CMK (cell line): Measurements from ENCODE around the gene DCBLD1.
"Not testable (repeated sequence)": the region's sequence is repeated elsewhere in the genome, so short reads cannot be mapped to it uniquely, and the experiment has no call there.

Source experiments
- DNase-seq: peaks from one replicate; pipeline ENCODE4 v3.0.0-alpha.2; 2010; ENCODE audit warnings: low read depth

Gene DCBLD1

GRCh38 chr6:117501722-117502121 is 19.2 kb downstream of the DCBLD1 start:
- no peak for DNase-seq

- DNase-seq: no peak
Measured at GRCh38 chr6:117502580-117502979, 20.1 kb downstream of the DCBLD1 start.

- DNase-seq: no peak
Measured at GRCh38 chr6:117503211-117503610, 20.7 kb downstream of the DCBLD1 start.

GRCh38 chr6:117504478-117505144 is 22.1 kb downstream of the DCBLD1 start:
- no peak for DNase-seq

GRCh38 chr6:117505311-117505710 is 22.8 kb downstream of the DCBLD1 start:
- DNase-seq: no peak

- DNase-seq: no peak
Measured at GRCh38 chr6:117506180-117506835, 23.8 kb downstream of the DCBLD1 start.

- no peak for DNase-seq
Measured at GRCh38 chr6:117506907-117507306, 24.4 kb downstream of the DCBLD1 start.

- DNase-seq: no peak
Measured at GRCh38 chr6:117508450-117508971, 26.0 kb downstream of the DCBLD1 start.

GRCh38 chr6:117509021-117509420 is 26.5 kb downstream of the DCBLD1 start:
- DNase-seq: no peak

- no peak for DNase-seq
Measured at GRCh38 chr6:117512056-117512828, 29.8 kb downstream of the DCBLD1 start.

GRCh38 chr6:117512987-117513573 is 30.6 kb downstream of the DCBLD1 start:
- DNase-seq: no peak

GRCh38 chr6:117513778-117514365 is 31.4 kb downstream of the DCBLD1 start:
- no peak for DNase-seq

- no peak for DNase-seq
Measured at GRCh38 chr6:117514655-117515054, 32.2 kb downstream of the DCBLD1 start.

- DNase-seq: no peak
Measured at GRCh38 chr6:117515326-117515725, 32.9 kb downstream of the DCBLD1 start.

- not testable (repeated sequence) for DNase-seq
Measured at GRCh38 chr6:117517995-117518394, 35.5 kb downstream of the DCBLD1 start.

- DNase-seq: no peak
Measured at GRCh38 chr6:117518870-117519269, 36.4 kb downstream of the DCBLD1 start.

- DNase-seq: no peak
Measured at GRCh38 chr6:117520603-117521395, 38.3 kb downstream of the DCBLD1 start.

- DNase-seq: no peak
Measured at GRCh38 chr6:117521791-117522502, 39.5 kb downstream of the DCBLD1 start.

GRCh38 chr6:117525607-117526006 is 43.1 kb downstream of the DCBLD1 start:
- no peak for DNase-seq

GRCh38 chr6:117530467-117531242 is 48.2 kb downstream of the DCBLD1 start:
- DNase-seq: no peak
